ENCODE results near the gene HORMAD2. TPM values are rescaled to one million over a fixed set of nuclear protein-coding genes. Genes with fewer than 3 reads are reported as not detected.
"Not testable (repeated sequence)": the region's sequence is repeated elsewhere in the genome, so short reads cannot be mapped to it uniquely, and the experiment has no call there.

Gene HORMAD2
- total RNA-seq, 1 donor from 2014 or later, result not detected

- H3K36me3 Mint-ChIP-seq (ENCODE audit: low read depth), result peaks cover 9% of the 10 kb centered on the region
- no peak overlapping the region for H3K4me3 Mint-ChIP-seq
- H3K9me3 Mint-ChIP-seq, result peaks cover 14% of the 10 kb centered on the region
- H3K27ac Mint-ChIP-seq (ENCODE audit: unreplicated experiment), result no peak overlapping the region
- H3K4me1 Mint-ChIP-seq, result no peaks in the 10 kb centered on the region
- DNase-seq (ENCODE audit: low read depth, low spot score), result no peak
- peaks cover 2% of the 10 kb centered on the region for H3K27me3 Mint-ChIP-seq (ENCODE audit: low read depth)
- TF ChIP-seq CTCF (conservative IDR thresholded peaks at IDR 0.05), result no peak
Measured at GRCh38 chr22:30056015-30056414, 24.2 kb upstream of the HORMAD2 start.

GRCh38 chr22:30057375-30057774 is 22.9 kb upstream of the HORMAD2 start:
- Mint-ChIP-seq H3K27ac (ENCODE audit: unreplicated experiment) (no peak overlapping the region), H3K9me3 (peaks cover 18% of the 10 kb centered on the region), H3K36me3 (ENCODE audit: low read depth) (peaks cover 9% of the 10 kb centered on the region), H3K4me1 (no peaks in the 10 kb centered on the region), H3K4me3 (no peak overlapping the region), H3K27me3 (ENCODE audit: low read depth) (peaks cover 2% of the 10 kb centered on the region)
- TF ChIP-seq CTCF (conservative IDR thresholded peaks at IDR 0.05), result no peak
- no peak for DNase-seq (ENCODE audit: low read depth, low spot score)

- H3K27me3 Mint-ChIP-seq (ENCODE audit: low read depth); H3K4me3 Mint-ChIP-seq; H3K36me3 Mint-ChIP-seq (ENCODE audit: low read depth); H3K27ac Mint-ChIP-seq (ENCODE audit: unreplicated experiment); H3K4me1 Mint-ChIP-seq; DNase-seq (ENCODE audit: low read depth, low spot score): not testable (repeated sequence)
- peaks cover 22% of the 10 kb centered on the region for H3K9me3 Mint-ChIP-seq
Measured at GRCh38 chr22:30059346-30060020, 20.8 kb upstream of the HORMAD2 start.

GRCh38 chr22:30061094-30061493 is 19.2 kb upstream of the HORMAD2 start:
- H3K36me3 Mint-ChIP-seq (ENCODE audit: low read depth); H3K27ac Mint-ChIP-seq (ENCODE audit: unreplicated experiment); H3K4me1 Mint-ChIP-seq; H3K4me3 Mint-ChIP-seq; DNase-seq (ENCODE audit: low read depth, low spot score); H3K27me3 Mint-ChIP-seq (ENCODE audit: low read depth): not testable (repeated sequence)
- H3K9me3 Mint-ChIP-seq, result peaks cover 24% of the 10 kb centered on the region

GRCh38 chr22:30062259-30062658 is 18.0 kb upstream of the HORMAD2 start:
- no peak for TF ChIP-seq CTCF (conservative IDR thresholded peaks at IDR 0.05)
- H3K4me3 Mint-ChIP-seq, result no peak overlapping the region
- peaks cover 6% of the 10 kb centered on the region for H3K36me3 Mint-ChIP-seq (ENCODE audit: low read depth)
- no peaks in the 10 kb centered on the region for H3K27me3 Mint-ChIP-seq (ENCODE audit: low read depth)
- no peak for DNase-seq (ENCODE audit: low read depth, low spot score)
- H3K4me1 Mint-ChIP-seq, result no peaks in the 10 kb centered on the region
- H3K9me3 Mint-ChIP-seq, result peaks cover 19% of the 10 kb centered on the region
- no peak overlapping the region for H3K27ac Mint-ChIP-seq (ENCODE audit: unreplicated experiment)

GRCh38 chr22:30062950-30063349 is 17.3 kb upstream of the HORMAD2 start:
- no peak for DNase-seq (ENCODE audit: low read depth, low spot score)
- no peak overlapping the region for H3K4me3 Mint-ChIP-seq
- H3K36me3 Mint-ChIP-seq (ENCODE audit: low read depth), result peaks cover 6% of the 10 kb centered on the region
- no peaks in the 10 kb centered on the region for H3K4me1 Mint-ChIP-seq
- no peak overlapping the region for H3K27ac Mint-ChIP-seq (ENCODE audit: unreplicated experiment)
- no peak for TF ChIP-seq CTCF (conservative IDR thresholded peaks at IDR 0.05)
- H3K27me3 Mint-ChIP-seq (ENCODE audit: low read depth), result no peaks in the 10 kb centered on the region
- H3K9me3 Mint-ChIP-seq, result peaks cover 19% of the 10 kb centered on the region

Data from neural crest cell (in vitro differentiated cells).